ENCODE data around the gene LYSMD1.
"Not testable (repeated sequence)": the region's sequence is repeated elsewhere in the genome, so short reads cannot be mapped to it uniquely, and the experiment has no call there.

LYSMD1 gene

GRCh38 chr1:151165738-151166504, at the start of gene LYSMD1, which contains the start of gene SCNM1:
Gene LYSMD1, minus strand, starts transcription at chr1:151165902. Its CDS starts 644 bp downstream, at chr1:151165258.
Gene SCNM1, plus strand, starts transcription at chr1:151166144. Its CDS starts 9 bp downstream, at chr1:151166153.
- DNase-seq: peak; percentile 100

DNA sequence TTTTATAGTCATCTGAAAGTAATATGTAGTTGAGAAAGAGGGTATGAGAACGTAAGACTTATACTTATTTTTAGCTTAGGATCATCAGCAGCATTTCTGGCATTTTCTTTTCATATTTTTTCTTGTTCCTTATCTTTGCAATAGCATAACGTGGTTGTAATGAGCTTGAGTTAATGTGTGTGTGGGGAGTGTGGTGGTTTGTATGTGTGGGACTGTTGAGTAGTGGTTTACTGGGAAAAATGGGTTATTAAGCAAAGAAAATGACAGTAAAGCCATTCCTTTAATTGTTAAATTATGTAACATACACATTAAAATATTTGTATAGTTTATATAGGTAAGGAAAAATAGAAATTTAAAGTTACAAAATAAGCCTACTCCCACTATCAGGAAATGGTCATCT, 47.9 kb upstream of the LYSMD1 start:
- no peak for DNase-seq

DNA sequence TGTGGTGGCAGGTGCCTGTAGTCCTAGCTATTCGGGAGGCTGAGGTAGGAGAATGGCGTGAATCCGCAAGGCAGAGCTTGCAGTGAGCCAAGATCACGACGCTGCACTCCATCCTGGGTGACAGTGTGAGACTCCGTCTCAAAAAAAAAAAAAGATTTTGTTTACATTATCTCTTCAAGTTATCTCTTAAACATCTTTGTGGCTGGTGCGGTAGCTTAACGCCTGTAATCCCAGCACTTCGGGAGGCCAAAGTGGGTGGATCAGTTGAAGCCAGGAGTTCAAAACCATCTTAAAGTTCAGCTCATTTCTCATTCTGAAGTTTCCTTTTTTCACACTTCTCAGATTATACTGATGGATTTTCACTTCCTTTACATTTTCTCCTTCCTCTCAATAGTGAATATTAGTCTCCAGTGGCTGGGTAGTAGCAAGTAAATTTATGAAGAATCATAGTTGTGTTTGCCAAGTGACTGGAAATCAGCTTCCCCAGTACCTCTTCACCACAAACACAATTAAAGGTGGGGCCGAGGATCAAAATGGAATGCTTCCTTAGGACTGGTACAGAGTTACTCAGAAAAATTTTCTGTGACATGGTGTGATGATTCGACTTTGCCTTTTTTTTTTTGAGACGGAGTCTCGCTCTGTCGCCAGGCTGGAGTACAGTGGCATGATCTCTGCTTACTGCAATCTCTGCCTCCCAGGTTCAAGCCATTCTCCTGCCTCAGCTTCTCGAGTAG, 46.4 kb upstream of the LYSMD1 start:
- peak; percentile 34 for DNase-seq

- no peak for DNase-seq
Observed at GRCh38 chr1:151210830-151211229, 45.1 kb upstream of the LYSMD1 start.

GRCh38 chr1:151205381-151205965, 39.8 kb upstream of the LYSMD1 start:
- not testable (repeated sequence) for DNase-seq

DNA sequence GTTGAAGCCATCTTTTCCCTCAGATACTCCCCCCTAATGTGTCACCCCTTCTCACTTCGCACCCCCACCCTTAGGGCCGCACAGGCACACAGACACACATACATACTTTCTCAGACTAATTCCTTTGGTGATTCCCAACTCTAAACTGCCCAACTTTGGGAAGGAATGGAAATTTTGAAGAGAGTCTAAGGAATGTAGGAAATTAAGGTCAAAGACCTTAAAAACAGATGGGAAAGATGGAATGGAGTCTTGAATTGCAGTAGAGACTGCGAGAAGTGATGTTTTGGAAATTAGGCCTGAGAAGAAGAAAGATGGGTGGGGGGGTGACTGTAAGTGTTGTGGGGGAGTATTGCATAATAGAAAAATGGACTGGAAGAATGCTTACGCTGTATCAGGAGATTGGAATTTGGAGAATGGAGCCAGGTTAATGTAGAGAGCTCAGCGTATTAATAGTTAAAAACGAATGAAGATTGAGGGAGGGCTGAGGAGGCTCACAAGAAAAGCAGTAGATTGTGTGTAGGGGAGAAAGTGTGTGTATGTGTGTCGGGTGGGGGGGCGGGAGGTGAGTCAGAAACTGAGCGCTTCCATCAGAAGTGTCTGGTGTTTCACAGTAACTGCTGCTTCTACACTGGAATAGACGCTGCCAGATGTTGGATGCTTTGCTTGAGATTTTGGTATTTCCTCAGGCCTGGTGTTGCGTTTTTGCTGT, 34.3 kb upstream of the LYSMD1 start:
- DNase-seq: peak; percentile 13

DNA sequence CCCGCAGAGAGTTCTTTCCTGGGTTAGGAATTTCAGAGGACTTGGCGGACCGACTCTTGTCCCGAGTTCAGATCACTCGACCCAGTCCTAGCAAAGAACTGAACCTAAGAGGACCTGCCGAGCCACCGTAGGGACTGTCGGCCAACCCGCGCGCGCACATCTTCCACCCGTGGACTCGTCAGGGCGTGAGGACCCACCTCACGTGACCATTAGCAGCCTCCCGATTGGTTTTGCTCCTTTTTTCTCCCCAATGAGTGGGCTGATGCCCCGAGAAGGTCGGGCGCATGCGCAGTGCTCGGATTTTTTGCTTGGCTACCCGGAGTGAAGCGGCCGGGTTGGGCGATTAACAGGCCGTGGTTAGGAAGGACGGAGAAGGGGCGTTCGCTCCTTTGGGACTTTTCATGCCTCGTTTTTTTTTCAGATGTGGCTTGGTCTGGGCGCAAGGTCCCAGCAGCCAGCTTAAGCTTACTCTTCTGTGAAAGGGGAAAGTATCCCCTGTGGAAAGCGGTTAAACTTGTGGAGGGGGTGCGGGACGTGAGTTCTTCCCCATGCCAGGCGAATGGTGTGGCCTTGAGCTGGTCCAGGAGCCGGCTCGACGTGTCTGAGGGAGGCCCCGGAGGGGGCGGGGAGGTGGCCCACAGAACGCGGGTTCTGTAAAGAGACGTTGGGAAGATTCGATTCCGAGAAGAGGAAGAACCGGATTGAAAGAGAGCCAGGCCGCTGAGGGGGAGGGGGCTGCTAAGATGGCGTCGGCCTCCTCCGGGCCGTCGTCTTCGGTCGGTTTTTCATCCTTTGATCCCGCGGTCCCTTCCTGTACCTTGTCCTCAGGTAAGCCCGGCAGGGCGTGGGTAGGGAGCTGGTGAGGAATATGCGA, 32.8 kb upstream of the LYSMD1 start, which contains the start of gene PIP5K1A:
Gene PIP5K1A, plus strand, starts transcription at position 299 of the 874 bp plus-strand sequence. Its CDS starts 445 bp downstream, at position 744.
- DNase-seq: peak; percentile 100

DNA sequence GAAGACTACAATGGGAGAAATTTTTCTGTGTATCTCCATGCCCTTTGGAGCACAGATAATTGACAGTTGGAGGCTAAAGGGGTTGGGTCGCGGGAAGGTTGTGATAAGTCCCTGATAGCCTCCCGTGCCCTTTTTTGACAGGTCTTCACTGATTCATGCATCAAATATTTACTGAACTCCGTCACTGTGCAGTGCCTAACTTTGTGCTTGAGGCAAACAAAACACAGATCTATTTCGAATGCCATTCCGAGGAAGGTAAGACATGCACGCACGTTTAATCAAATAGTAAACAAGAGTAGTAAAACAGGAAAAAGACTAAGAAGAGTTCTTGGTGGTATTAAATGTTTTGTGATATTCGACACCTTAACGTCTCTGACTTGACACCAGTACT, 32.2 kb upstream of the LYSMD1 start:
- no peak for DNase-seq

DNA sequence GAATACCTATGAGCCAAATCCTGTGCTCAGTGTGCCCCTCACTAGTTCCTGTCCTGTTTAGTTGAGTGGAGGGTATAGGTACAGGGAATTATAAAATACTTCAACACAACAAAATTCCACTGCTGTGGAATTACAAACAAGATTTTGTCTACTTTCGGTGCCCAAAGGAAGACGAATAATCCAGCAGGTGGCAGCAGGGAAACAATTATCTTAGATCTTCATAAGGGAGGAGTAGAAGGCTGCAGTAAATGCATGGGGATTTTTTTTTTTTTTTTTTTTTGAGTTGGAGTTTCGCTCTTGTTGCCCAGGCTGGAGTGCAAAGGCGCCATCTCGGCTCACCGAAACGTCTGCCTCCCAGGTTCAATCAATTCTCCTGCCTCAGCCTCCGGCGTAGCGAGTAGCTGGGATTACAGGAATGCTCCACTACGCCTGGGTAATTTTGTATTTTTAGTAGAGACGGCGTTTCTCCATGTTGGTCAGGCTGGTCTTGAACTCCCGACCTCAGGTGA, 30.6 kb upstream of the LYSMD1 start:
- DNase-seq: peak; percentile 93

GRCh38 chr1:151194894-151195594, 29.3 kb upstream of the LYSMD1 start:
- DNase-seq: not testable (repeated sequence)

- no peak for DNase-seq
Observed at GRCh38 chr1:151193856-151194255, 28.2 kb upstream of the LYSMD1 start.

- peak; percentile 37 for DNase-seq
Observed at GRCh38 chr1:151193304-151193703, 27.6 kb upstream of the LYSMD1 start.

DNA sequence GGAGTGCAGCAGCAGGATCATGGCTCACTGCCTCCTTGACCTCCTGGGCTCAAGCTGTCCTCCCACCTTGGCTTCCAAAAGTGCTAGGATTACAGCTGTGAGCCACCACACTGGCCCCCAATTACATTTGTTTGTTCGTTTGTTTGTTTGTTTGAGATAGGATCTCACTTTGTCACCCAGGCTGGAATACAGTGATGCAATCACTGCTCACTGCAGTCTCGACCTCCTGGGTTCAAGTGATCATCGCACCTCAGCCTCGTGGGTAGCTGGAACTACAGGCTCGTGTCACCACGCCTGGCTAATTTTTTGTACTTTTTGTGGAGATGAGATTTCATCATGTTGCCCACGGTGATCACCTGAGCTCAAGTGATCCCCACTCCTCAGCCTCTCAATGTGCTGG, 26.3 kb upstream of the LYSMD1 start:
- no peak for DNase-seq

- DNase-seq: peak; percentile 98
Observed at GRCh38 chr1:151189637-151190445, 24.1 kb upstream of the LYSMD1 start, which contains the start of gene VPS72. Gene VPS72, minus strand, starts transcription at chr1:151190197. Its CDS starts 76 bp downstream, at chr1:151190121.

GRCh38 chr1:151188667-151189066, 23.0 kb upstream of the LYSMD1 start:
- DNase-seq: not testable (repeated sequence)

GRCh38 chr1:151187205-151187604, 21.5 kb upstream of the LYSMD1 start:
- peak; percentile 99 for DNase-seq

- no peak for DNase-seq
Observed at GRCh38 chr1:151184211-151184610, 18.5 kb upstream of the LYSMD1 start.

- DNase-seq: no peak
Observed at GRCh38 chr1:151176514-151177045, 10.9 kb upstream of the LYSMD1 start.

- DNase-seq: peak; percentile 66
Observed at GRCh38 chr1:151175863-151176262, 10.2 kb upstream of the LYSMD1 start, which contains the start of gene TMOD4. Gene TMOD4, minus strand, starts transcription at chr1:151175981. Its CDS starts 1,106 bp downstream, at chr1:151174875.
